Naive thymus-derived CD8-positive, alpha-beta T cell (primary cell): Measurements from ENCODE around the gene MTA2. TPM values are rescaled to one million over a fixed set of nuclear protein-coding genes. Genes with fewer than 3 reads are reported as not detected.
"Not testable (repeated sequence)": the region's sequence is repeated elsewhere in the genome, so short reads cannot be mapped to it uniquely, and the experiment has no call there.

Experiments
- ATAC-seq, 2 donors: fragments of 150-1000 bp; cut with Tn5 transposase in 1 of 2; sonication (Bioruptor Pico), chemical (Tn5 transposase) in 1 of 2; 1 replicate in 1 of 2; 2 replicates in 1 of 2; pipeline ENCODE4 v1.10.0; 2021; ENCODE audit warnings: mild to moderate bottlenecking in 2 of 2, moderate library complexity in 2 of 2
- POLR2A ChIA-PET: fragments of 350-600 bp; sonication (Branson Sonifier 250); formaldehyde crosslinking; loops from one replicate; lab custom pipeline; 2021; ENCODE audit warnings: antibody characterized with exemption; lab: Charles Lee
- DNase-seq, 10 donors: peaks; one replicate each; pipeline versions ENCODE4 v3.0.0 to v3.0.0-alpha.2; 2020 to 2022
- H3K27ac Mint-ChIP-seq, 10 donors: one replicate each; pipeline ENCODE4 v1.8.0; 2020 to 2022; ENCODE audit warnings: mild to moderate bottlenecking in 10 of 10, mixed read lengths in 10 of 10, moderate library complexity in 4 of 10, inconsistent platforms in 1 of 10
- H3K27me3 Mint-ChIP-seq, 5 donors: one replicate each; pipeline ENCODE4 v1.8.0; 2021 to 2022; ENCODE audit warnings: mixed read lengths in 5 of 5
- H3K36me3 Mint-ChIP-seq, 3 donors: one replicate each; pipeline ENCODE4 v1.8.0; 2020 to 2022; ENCODE audit warnings: mixed read lengths in 3 of 3, mild to moderate bottlenecking in 2 of 3, inconsistent platforms in 1 of 3
- H3K4me1 Mint-ChIP-seq, 4 donors: one replicate each; pipeline ENCODE4 v1.8.0; 2021 to 2022; ENCODE audit warnings: mixed read lengths in 4 of 4
- H3K4me3 Mint-ChIP-seq, 10 donors: one replicate each; pipeline ENCODE4 v1.8.0; 2020 to 2022; ENCODE audit warnings: mild to moderate bottlenecking in 10 of 10, mixed read lengths in 10 of 10, moderate library complexity in 6 of 10, inconsistent platforms in 1 of 10
- H3K9me3 Mint-ChIP-seq, 9 donors: one replicate each; pipeline ENCODE4 v1.8.0; 2020 to 2022; ENCODE audit warnings: mixed read lengths in 9 of 9, mild to moderate bottlenecking in 3 of 9, inconsistent platforms in 1 of 9, moderate library complexity in 1 of 9
- polyA plus RNA-seq, 3 donors: library from polyadenylated mRNA; unstranded; fragments of 300-500 nt; fragmentation: Illumina TruSeq; gene quantifications; one replicate each; pipeline ENCODE4 v1.2.3, GENCODE V29; 2021
- total RNA-seq, 8 experiments: library from RNA in 2 of 8; stranded (reverse) in 2 of 8; gene quantifications; one replicate each; pipeline ENCODE4 v1.2.3 and lab custom pipeline; 2021 to 2026

The MTA2 gene
- total and polyA plus RNA-seq, 5 experiments from 2014 or later, result 15.8 to 178 (median 32.6) TPM

DNA sequence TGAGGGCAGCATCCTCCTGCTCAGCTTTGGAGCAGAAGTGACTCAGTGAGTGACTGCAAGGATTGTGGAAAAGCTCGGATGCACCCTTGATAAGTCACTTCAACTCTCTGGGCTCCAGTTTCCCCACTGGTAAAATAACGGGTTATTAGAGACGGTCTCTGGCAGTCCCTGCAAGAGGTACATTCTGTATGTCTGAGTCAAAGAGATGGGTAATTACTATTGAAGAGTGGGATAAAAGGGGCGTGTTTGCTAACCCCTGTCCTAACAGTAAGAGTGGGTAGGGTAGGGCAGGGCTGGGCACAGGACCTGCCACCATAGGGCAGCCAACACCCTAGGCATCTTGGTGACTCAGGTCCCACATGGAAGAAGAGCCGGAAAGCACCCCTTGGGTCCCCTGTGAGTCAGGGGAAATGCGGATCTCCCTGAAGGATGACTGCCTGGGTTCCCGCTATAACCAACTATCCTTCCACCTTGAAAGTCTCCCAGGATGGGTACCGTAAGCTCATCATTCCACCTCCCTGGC lies 47.8 kb downstream of the MTA2 start:
- no peak for ATAC-seq
- Mint-ChIP-seq H3K4me1 (peaks cover 45 to 93% (median 79%) of the 10 kb centered on the region in 4 donors), H3K27ac (peak overlapping the region; percentile 97 to 100 (median 99)), H3K27me3 (peaks cover 0 to 2% (median 0%) of the 10 kb centered on the region in 5 donors), H3K4me3 (peak overlapping the region in 9 of 10 donors; percentile 26 to 88 (median 73)), H3K9me3 (peaks cover 0 to 2% (median 0%) of the 10 kb centered on the region in 9 donors), H3K36me3 (peaks cover 0 to 3% (median 2%) of the 10 kb centered on the region in 3 donors)
- DNase-seq, result no peak
- POLR2A ChIA-PET, result interaction anchor here (0.5 to 11.1 kb wide), 17 partner anchors 10 to 328 kb away, joined by 3 to 207 read pairs (median 4); partner anchors contain the start of genes AHNAK, B3GAT3, EEF1G and HNRNPUL2

DNA sequence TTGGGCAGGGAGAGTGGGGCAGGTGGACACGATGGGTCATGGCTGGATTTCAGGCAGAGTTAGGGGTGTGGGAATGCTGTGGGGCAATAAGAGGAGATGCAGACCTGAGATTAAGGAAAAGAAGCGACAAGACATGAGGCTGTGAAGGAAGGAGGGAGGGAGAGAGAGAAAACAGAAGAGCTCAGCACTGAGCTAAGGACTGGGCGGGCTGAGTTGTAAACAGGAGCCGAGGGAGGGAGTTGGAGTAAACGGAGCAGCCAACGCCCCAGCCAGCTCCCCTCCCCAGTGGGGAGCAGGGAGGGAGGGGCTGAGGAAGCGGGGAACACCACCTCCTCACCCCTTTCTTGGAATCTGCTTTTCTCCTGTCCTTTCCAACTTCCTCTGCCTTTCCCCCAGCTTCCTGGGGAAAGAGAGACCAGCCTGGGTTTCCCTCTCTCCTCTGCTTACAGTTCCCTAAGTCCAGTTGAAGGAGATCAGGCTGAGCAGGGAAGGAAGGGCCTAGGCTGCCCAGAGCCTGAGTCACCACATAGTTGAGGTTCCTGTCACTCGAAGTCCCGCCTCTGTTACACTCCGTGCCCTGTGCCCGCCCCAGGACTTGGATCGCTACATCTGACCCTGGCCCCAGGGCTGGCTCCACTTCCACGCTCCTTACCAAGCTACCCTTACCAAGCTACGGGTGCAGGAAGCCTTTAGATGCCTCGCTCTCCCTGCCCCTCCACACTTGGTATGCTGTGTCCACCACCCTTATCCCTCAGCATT lies 48.4 kb downstream of the MTA2 start:
- H3K27me3 Mint-ChIP-seq, result peaks cover 0 to 2% (median 0%) of the 10 kb centered on the region in 5 donors
- peaks cover 45 to 87% (median 79%) of the 10 kb centered on the region in 4 donors for H3K4me1 Mint-ChIP-seq
- H3K9me3 Mint-ChIP-seq, result peaks cover 0 to 2% (median 0%) of the 10 kb centered on the region in 9 donors
- DNase-seq (peak; percentile 37 to 84 (median 61)), ATAC-seq (peak; percentile 10 to 22)
- peak overlapping the region; percentile 97 to 100 (median 99) for H3K27ac Mint-ChIP-seq
- H3K36me3 Mint-ChIP-seq, result peaks cover 0 to 2% (median 2%) of the 10 kb centered on the region in 3 donors
- POLR2A ChIA-PET, result interaction anchor here (0.5 to 11.1 kb wide), 17 partner anchors 9 to 328 kb away, joined by 3 to 207 read pairs (median 4); partner anchors contain the start of genes AHNAK, B3GAT3, EEF1G and HNRNPUL2
- H3K4me3 Mint-ChIP-seq, result peak overlapping the region; percentile 73 to 93 (median 82)

DNA sequence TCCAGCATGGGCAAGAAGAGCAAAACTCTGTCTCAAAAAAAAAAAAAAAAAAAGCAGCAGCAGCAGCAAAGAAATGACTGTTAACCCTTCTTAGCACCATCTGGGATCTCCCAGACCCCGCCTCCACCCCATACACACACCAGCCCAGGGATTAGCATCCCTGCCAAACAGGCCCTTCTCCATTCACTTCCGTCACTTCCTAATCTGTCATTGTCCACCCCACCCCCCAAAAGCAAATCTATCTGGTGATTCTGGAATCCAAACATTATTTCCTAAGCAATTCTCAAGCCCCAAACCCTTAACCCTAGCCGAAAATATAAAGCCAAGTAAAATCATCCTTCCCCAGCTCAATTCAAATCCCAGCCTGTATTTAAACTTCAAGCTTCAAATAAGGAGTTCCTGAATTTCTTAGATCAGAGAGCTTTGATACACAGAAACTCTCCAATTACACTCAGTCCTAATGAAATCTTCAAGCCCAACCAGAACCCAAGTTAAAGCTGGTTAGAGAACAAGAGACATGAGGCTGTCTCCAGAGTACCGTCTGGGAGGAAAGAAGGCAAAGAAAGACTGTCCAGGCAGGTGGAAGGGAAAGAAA lies 49.1 kb downstream of the MTA2 start:
- Mint-ChIP-seq H3K27ac (peak overlapping the region; percentile 97 to 100 (median 99)), H3K4me3 (peak overlapping the region; percentile 73 to 93 (median 82)), H3K4me1 (peaks cover 48 to 87% (median 82%) of the 10 kb centered on the region in 4 donors), H3K9me3 (peaks cover 0 to 2% (median 0%) of the 10 kb centered on the region in 9 donors), H3K27me3 (peaks cover 0 to 2% (median 0%) of the 10 kb centered on the region in 5 donors), H3K36me3 (peaks cover 0 to 2% (median 0%) of the 10 kb centered on the region in 3 donors)
- no peak for DNase-seq
- POLR2A ChIA-PET, result interaction anchor here (0.6 to 11.1 kb wide), 20 partner anchors 8 to 1434 kb away, joined by 3 to 207 read pairs (median 4); partner anchors contain the start of genes AHNAK, B3GAT3, EEF1G and HNRNPUL2
- ATAC-seq, result no peak

DNA sequence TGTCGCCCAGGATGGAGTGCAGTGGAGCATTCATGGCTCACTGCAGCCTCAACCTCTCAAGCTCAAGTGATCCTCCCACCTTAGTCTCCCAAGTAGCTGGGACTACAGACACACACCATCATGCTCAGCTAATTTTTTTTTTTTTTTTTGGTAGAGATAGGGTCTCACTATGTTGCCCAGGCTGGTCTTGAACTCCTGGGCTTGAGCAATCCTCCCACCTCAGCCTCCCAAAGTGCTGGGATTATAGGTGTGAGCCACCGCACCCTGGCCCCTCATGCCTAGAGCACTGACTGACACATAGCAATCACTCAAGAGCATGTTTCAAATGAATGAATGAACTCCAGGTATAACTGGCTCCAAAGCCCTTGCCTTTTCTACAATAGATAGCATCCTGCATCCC lies 51.2 kb downstream of the MTA2 start:
- not testable (repeated sequence) for ATAC-seq, H3K27me3 Mint-ChIP-seq, H3K36me3 Mint-ChIP-seq, H3K9me3 Mint-ChIP-seq, DNase-seq
- POLR2A ChIA-PET, result interaction anchor here (0.6 to 11.1 kb wide), 5 partner anchors 6 to 177 kb away, joined by 4 to 207 read pairs (median 30); partner anchors contain the start of genes AHNAK, EEF1G, TTC9C and TUT1
- Mint-ChIP-seq H3K27ac (peak overlapping the region; percentile 97 to 100 (median 99)), H3K4me3 (peak overlapping the region in 5 of 10 donors; percentile 8 to 73 (median 40)), H3K4me1 (peaks cover 36 to 70% (median 68%) of the 10 kb centered on the region in 4 donors)

DNA sequence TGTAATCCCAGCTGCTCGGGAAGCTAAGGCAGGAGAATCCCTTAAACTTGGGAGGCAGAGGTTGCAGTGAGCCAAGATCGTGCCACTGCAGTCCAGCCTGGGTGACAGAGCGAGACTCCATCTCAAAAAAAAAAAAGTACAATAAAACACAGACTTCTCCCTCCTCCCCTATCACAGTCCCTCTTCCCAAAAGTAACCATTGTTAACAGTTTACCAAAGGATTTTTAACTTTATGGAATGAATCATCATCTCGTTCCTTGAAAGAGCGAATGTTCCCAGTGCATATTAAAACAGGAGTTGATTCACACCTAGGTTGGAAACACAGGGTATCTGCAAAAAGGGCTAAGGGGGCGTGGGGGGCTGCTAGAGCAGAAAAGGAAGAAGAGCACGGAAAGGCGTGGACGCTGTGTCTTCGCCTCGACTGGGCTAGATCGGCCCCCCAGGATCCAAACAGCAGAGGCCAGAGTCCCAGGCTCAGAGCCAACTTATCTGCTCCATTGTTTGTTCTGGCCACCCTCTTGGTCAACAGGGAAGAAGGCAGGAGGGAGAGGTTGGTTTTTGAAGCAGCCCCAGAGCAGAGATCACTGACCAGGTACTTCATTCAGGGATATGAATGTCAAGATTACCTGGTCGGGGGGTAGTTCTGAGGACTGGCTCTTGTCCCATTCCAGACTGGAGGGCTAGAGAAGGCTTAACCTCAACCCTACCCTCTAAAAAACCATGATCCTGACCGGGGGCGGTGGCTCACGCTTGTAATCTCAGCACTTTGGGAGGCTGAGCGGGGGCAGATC lies 52.9 kb downstream of the MTA2 start:
- Mint-ChIP-seq H3K4me3 (peak overlapping the region in 2 of 10 donors; percentile 78 to 86), H3K36me3 (no peaks in the 10 kb centered on the region)

DNA sequence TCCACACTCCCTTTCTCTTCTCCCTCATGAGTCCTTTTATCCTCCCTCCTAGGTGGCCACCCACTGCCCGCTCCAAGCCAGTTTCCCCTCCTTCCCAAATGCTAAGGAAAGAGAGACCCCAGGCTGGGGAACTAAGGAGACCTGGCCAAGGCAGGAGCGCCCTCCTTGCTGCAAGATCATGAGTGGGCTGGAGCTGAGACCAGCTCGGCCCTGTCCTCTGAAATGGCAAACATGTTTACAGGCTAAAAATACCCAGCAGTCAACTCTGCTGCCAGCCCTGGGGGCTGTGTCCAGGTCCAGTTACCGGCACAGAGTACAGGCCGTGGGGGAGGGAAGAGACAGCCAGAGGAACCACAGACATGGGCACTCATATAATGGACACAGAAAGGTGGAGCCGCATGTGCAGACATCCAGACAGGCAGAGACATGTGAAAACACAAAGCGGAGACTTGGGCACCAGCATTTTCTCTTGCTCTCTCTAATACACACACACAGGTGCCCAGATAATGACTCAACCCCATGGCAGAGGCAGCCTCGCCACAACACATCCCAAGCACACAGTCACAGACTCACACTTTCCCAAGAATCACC lies 53.9 kb downstream of the MTA2 start:
- H3K27me3 Mint-ChIP-seq, result peaks cover 0 to 2% (median 0%) of the 10 kb centered on the region in 5 donors
- peaks cover 0 to 2% (median 0%) of the 10 kb centered on the region in 9 donors for H3K9me3 Mint-ChIP-seq
- POLR2A ChIA-PET, result interaction anchor here (0.7 to 6.3 kb wide), 4 partner anchors 8 to 119 kb away, joined by 3 to 207 read pairs (median 4); partner anchors contain the start of gene MTA2
- H3K27ac Mint-ChIP-seq, result peak overlapping the region; percentile 80 to 100 (median 90)
- ATAC-seq (no peak), DNase-seq (no peak)
- peaks cover 31 to 67% (median 67%) of the 10 kb centered on the region in 4 donors for H3K4me1 Mint-ChIP-seq
- H3K36me3 Mint-ChIP-seq, result no peaks in the 10 kb centered on the region
- H3K4me3 Mint-ChIP-seq, result peak overlapping the region; percentile 63 to 94 (median 84)

More for the DNA sequence above, 52.9 kb downstream of the MTA2 start:
- POLR2A ChIA-PET, result interaction anchor here (0.6 to 0.7 kb wide), 3 partner anchors 12 to 118 kb away, joined by 3 to 4 read pairs (median 3); no protein-coding TSS in a partner anchor
- peaks cover 35 to 67% (median 67%) of the 10 kb centered on the region in 4 donors for H3K4me1 Mint-ChIP-seq
- H3K27ac Mint-ChIP-seq, result peak overlapping the region; percentile 56 to 100 (median 80)
- no peak for DNase-seq
- H3K27me3 Mint-ChIP-seq, result peaks cover 0 to 2% (median 0%) of the 10 kb centered on the region in 5 donors
- no peak for ATAC-seq
- peaks cover 0 to 2% (median 0%) of the 10 kb centered on the region in 9 donors for H3K9me3 Mint-ChIP-seq

DNA sequence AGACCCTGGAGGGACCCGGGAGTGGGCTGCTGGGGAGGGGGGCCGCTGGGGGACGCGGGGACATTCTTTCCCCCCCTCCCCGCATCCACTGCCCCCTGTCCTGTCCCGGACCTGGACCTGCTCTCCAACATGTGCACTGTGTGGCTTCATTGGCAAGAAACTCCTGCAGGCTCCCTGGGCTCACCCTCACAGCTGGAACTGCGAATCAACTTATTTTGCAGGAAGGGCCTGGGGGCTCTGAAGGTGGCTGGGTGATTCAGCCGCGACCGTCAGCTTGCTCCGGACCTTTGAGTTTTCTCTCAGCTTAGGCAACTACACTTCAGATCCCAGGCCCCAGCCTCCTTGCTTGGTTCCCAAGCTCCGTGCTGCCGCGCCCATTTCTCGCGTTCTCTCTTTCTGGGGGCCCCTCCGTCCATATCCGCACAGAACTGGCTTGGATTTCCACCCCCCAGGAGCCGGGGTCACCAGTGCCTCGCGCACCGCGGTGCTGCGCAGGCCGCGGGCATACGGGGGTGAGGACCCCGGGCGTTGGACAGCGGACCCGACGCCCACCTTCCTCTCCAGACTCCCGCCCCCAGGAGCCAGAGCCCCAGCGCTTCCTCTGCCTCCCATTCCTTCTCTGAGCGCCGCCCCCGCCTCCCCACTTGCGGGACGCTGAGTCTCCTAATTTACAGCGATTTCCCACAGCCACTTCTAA lies 54.6 kb downstream of the MTA2 start:
- H3K4me3 Mint-ChIP-seq, result peak overlapping the region; percentile 65 to 94 (median 84)
- peaks cover 0 to 2% (median 0%) of the 10 kb centered on the region in 9 donors for H3K9me3 Mint-ChIP-seq
- POLR2A ChIA-PET, result interaction anchor here (0.6 to 6.3 kb wide), 4 partner anchors 9 to 54 kb away, joined by 4 to 207 read pairs (median 8); partner anchors contain the start of genes MTA2 and TUT1
- ATAC-seq (peak in 1 of 2 donors; percentile 2), DNase-seq (no peak)
- peaks cover 28 to 67% (median 66%) of the 10 kb centered on the region in 4 donors for H3K4me1 Mint-ChIP-seq
- H3K27ac Mint-ChIP-seq, result peak overlapping the region; percentile 75 to 100 (median 90)
- peaks cover 0 to 2% (median 0%) of the 10 kb centered on the region in 5 donors for H3K27me3 Mint-ChIP-seq
- no peaks in the 10 kb centered on the region for H3K36me3 Mint-ChIP-seq

DNA sequence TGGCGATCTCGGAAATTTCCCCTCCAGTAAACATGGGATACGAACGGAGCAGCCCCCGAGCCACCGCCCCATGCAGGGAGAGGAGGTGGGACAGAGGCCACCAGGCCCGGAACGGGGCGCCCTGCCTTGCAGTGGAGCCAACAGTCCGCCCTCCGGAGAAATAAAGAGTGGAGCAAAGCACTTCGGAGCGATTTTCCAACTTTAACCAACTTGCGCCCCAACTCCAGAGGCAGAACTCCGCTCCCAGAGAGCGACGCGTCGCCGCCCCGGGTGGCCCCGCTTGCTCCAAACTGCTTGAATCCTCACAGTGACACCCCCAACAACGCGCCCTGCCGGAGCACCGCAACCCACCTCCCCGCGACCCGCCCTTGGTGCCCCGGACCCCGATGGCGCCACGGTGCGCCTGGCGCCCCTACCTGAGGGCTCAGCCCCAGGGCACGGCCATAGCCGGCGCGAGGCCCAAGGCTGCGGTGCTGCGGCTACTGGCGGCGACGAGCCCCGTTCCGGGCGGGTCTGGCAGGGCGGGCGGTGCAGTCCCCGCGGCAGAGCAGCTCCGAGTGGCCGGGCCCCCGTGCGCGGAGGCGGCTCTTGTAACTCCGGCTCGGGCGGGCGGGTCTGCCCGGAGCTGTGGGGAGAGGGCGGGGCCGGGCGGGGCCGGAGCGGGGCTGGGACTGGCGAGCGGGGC lies 55.3 kb downstream of the MTA2 start, which contains the start of gene AHNAK:
TSS of gene AHNAK (minus strand) at position 563 of the 685 bp plus-strand sequence. CDS start 10,708 bp downstream, outside the sequence.
- peak; percentile 50 to 55 for ATAC-seq
- H3K4me3 Mint-ChIP-seq, result peak within 1 kb of the TSS; percentile 89 to 95 (median 94)
- peaks cover 27 to 67% (median 66%) of the 10 kb centered on the region in 4 donors for H3K4me1 Mint-ChIP-seq
- H3K27me3 Mint-ChIP-seq, result no peaks in the 10 kb centered on the region
- no peaks in the 10 kb centered on the region for H3K9me3 Mint-ChIP-seq
- peak; percentile 50 to 83 (median 60) for DNase-seq
- POLR2A ChIA-PET, result interaction anchor here (1.0 to 6.3 kb wide), 3 partner anchors 10 to 55 kb away, joined by 4 to 207 read pairs (median 11); partner anchors contain the start of genes MTA2 and TUT1
- H3K36me3 Mint-ChIP-seq, result no peaks in the 10 kb centered on the region
- peak within 1 kb of the TSS; percentile 75 to 100 (median 94) for H3K27ac Mint-ChIP-seq

DNA sequence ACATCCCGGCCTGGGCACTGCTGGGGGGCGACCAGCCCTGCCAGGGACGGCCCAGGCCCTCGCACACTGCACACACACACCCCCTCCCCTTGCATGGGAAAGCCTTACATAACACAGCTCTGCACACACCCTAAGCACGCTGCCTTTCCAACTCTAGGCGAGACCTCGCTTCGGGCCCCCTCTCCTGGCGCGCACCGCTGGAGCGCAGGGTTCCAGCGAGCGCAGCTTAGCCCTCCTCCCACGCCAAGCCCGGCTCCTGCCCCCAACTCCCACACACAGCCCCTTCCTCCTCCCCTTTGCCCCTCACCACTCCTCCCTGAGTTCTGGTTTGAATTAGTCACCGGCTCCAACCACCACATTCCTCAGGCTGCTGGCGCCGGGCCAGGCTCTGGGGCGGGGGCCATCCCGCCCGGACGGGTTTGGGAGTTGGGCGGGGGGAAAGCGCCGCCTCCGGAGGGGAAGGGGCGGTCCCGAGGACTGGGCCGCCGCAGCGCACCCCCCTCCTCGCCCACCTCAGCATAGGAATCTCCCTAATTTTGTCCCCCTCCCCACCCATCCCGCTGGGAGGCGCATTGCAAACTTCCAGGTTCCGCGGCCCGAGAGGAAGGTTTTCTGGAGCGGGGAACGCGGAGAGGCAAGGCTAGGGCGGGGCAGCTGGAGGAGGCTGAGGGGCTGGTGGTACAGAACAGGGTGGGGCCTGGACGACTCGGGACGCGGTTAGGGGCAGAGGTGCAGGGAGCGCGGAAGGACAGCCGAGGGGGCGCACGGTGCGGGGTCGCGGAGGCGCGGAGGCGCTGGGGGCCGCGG lies 56.0 kb downstream of the MTA2 start:
- DNase-seq (peak in 9 of 10 donors; percentile 33 to 74 (median 50)), ATAC-seq (peak; percentile 36)
- Mint-ChIP-seq H3K27ac (peak overlapping the region; percentile 83 to 99 (median 94)), H3K9me3 (no peaks in the 10 kb centered on the region), H3K4me3 (peak overlapping the region; percentile 89 to 95 (median 94)), H3K4me1 (peaks cover 31 to 67% (median 66%) of the 10 kb centered on the region in 4 donors), H3K36me3 (no peaks in the 10 kb centered on the region), H3K27me3 (no peaks in the 10 kb centered on the region)
- POLR2A ChIA-PET, result interaction anchor here (1.4 to 6.3 kb wide), 3 partner anchors 10 to 56 kb away, joined by 4 to 207 read pairs (median 11); partner anchors contain the start of genes MTA2 and TUT1
